CD14-positive monocyte (primary cell): ENCODE data around the gene SMYD3. TPM values are rescaled to one million over a fixed set of nuclear protein-coding genes. Genes with fewer than 3 reads are reported as not detected.

Experiments
- DNase-seq, 3 donors: peaks; one replicate each; pipeline ENCODE4 v3.0.0-alpha.2; 2011 to 2022
- H2AFZ ChIP-seq: 2 replicates; pipeline ENCODE4 v1.6.0; 2012; ENCODE audit warnings: mild to moderate bottlenecking, low read depth, low read length, inconsistent platforms; ENCODE audit not compliant: insufficient read depth, poor library complexity, severe bottlenecking
- H3K27ac ChIP-seq, 2 donors: 1 replicate in 1 of 2; 2 replicates in 1 of 2; pipeline ENCODE4 v1.5.1; 2012 to 2013; ENCODE audit warnings: low read length in 2 of 2, control low read depth in 1 of 2, inconsistent platforms in 1 of 2, low read depth in 1 of 2, mild to moderate bottlenecking in 1 of 2
- H3K27me3 ChIP-seq, 2 donors: one replicate each; pipeline versions ENCODE4 v1.6.0 to v1.6.1; 2011 to 2013; ENCODE audit warnings: low read length in 2 of 2; ENCODE audit not compliant: control insufficient read depth in 2 of 2, insufficient read depth in 2 of 2
- H3K36me3 ChIP-seq, 2 donors: replicated peaks in 1 of 2; 1 replicate in 1 of 2; 2 replicates in 1 of 2; pipeline versions ENCODE4 v1.5.1 to v1.6.1; 2012 to 2013; ENCODE audit warnings: low read length in 2 of 2, control low read depth in 1 of 2, inconsistent platforms in 1 of 2, mild to moderate bottlenecking in 1 of 2; ENCODE audit not compliant: insufficient read depth in 2 of 2, control insufficient read depth in 1 of 2
- H3K4me1 ChIP-seq, 2 donors: 1 replicate in 1 of 2; 2 replicates in 1 of 2; pipeline versions ENCODE4 v1.5.1 to v1.6.1; 2012 to 2013; ENCODE audit warnings: low read length in 2 of 2, control low read depth in 1 of 2, inconsistent platforms in 1 of 2, mild to moderate bottlenecking in 1 of 2, moderate library complexity in 1 of 2; ENCODE audit not compliant: insufficient read depth in 2 of 2, control insufficient read depth in 1 of 2
- H3K4me2 ChIP-seq: replicated peaks from 2 replicates; pipeline ENCODE3; 2012; ENCODE audit warnings: low read length, moderate library complexity, mild to moderate bottlenecking; ENCODE audit not compliant: poor library complexity, severe bottlenecking; ENCODE audit errors: extremely low read depth
- H3K4me3 ChIP-seq, 3 experiments: fragments of 200-600 bp in 1 of 3; sonication (generic) in 1 of 3; replicated peaks in 1 of 3; 1 replicate in 2 of 3; 2 replicates in 1 of 3; pipeline ENCODE4 v1.5.1; 2011 to 2013; ENCODE audit warnings: low read length in 3 of 3, mild to moderate bottlenecking in 3 of 3, control low read depth in 2 of 3, low read depth in 2 of 3, inconsistent platforms in 1 of 3, moderate library complexity in 1 of 3
- H3K79me2 ChIP-seq: 2 replicates; pipeline ENCODE4 v1.6.0; 2012; ENCODE audit warnings: mild to moderate bottlenecking, control low read depth, inconsistent platforms, low read length, moderate library complexity; ENCODE audit not compliant: insufficient read depth
- H3K9ac ChIP-seq: 2 replicates; pipeline ENCODE4 v1.6.0; 2017; ENCODE audit warnings: low read length, mild to moderate bottlenecking; ENCODE audit not compliant: insufficient read depth, poor library complexity, severe bottlenecking
- H3K9me3 ChIP-seq, 2 donors: replicated peaks in 1 of 2; 1 replicate in 1 of 2; 2 replicates in 1 of 2; pipeline versions ENCODE4 v1.5.1 to v1.6.1; 2012 to 2013; ENCODE audit warnings: low read length in 2 of 2, control low read depth in 1 of 2; ENCODE audit not compliant: control insufficient read depth in 1 of 2, insufficient read depth in 1 of 2
- H4K20me1 ChIP-seq: 2 replicates; pipeline ENCODE4 v1.6.0; 2012; ENCODE audit warnings: mild to moderate bottlenecking, low read length, control low read depth, moderate library complexity; ENCODE audit not compliant: insufficient read depth
- H3K27ac Mint-ChIP-seq, 7 donors: one replicate each; pipeline ENCODE4 v1.8.0; 2020; ENCODE audit warnings: mild to moderate bottlenecking in 7 of 7, mixed read lengths in 7 of 7, moderate library complexity in 6 of 7, inconsistent platforms in 2 of 7
- H3K27me3 Mint-ChIP-seq, 3 donors: one replicate each; pipeline ENCODE4 v1.8.0; 2021 to 2022; ENCODE audit warnings: low read depth in 3 of 3, mild to moderate bottlenecking in 3 of 3, mixed read lengths in 3 of 3, moderate library complexity in 3 of 3, inconsistent platforms in 1 of 3
- H3K36me3 Mint-ChIP-seq, 2 donors: one replicate each; pipeline ENCODE4 v1.8.0; 2020; ENCODE audit warnings: mixed read lengths in 2 of 2, inconsistent platforms in 1 of 2, mild to moderate bottlenecking in 1 of 2
- H3K4me1 Mint-ChIP-seq: one replicate; pipeline ENCODE4 v1.8.0; 2020; ENCODE audit warnings: mild to moderate bottlenecking, mixed read lengths
- H3K4me3 Mint-ChIP-seq, 2 donors: one replicate each; pipeline ENCODE4 v1.8.0; 2020; ENCODE audit warnings: mild to moderate bottlenecking in 2 of 2, mixed read lengths in 2 of 2, moderate library complexity in 1 of 2
- H3K9me3 Mint-ChIP-seq, 7 donors: one replicate each; pipeline ENCODE4 v1.8.0; 2020 to 2022; ENCODE audit warnings: mixed read lengths in 7 of 7, mild to moderate bottlenecking in 6 of 7, moderate library complexity in 6 of 7, inconsistent platforms in 2 of 7
- CTCF ChIP-seq: fragments of 200-600 bp; IDR thresholded peaks from one replicate; pipeline ENCODE4 v1.8.0; 2022; ENCODE audit warnings: antibody characterized with exemption, mild to moderate bottlenecking
- WGBS: methylation state at CpG from one replicate; pipeline ENCODE4 v1.1.5; 2013; ENCODE audit warnings: missing lambda C conversion rate; ENCODE audit not compliant: insufficient coverage; 5-methylcytosine and 5-hydroxymethylcytosine counted together
- intact Hi-C, 2 donors: fragments of 100-400 bp; cut with micrococcal nuclease; formaldehyde crosslinking; loops; one replicate each; pipeline versions ENCODE4 v1.15.0 to v1.15.1; 2023
- polyA plus RNA-seq, 3 donors: library from polyadenylated mRNA; depleted of rRNA in 1 of 3; unstranded in 2 of 3; stranded (reverse) in 1 of 3; fragments of 300-500 nt in 2 of 3; fragments of >200 nt in 1 of 3; fragmentation: Illumina TruSeq in 2 of 3; gene quantifications; 1 replicate in 2 of 3; 2 replicates in 1 of 3; pipeline ENCODE4 v1.2.3, GENCODE V29; 2012 to 2021

Gene SMYD3
- polyA plus RNA-seq, 3 donors = 2.7 to 8.4 (median 4.0) TPM

DNA sequence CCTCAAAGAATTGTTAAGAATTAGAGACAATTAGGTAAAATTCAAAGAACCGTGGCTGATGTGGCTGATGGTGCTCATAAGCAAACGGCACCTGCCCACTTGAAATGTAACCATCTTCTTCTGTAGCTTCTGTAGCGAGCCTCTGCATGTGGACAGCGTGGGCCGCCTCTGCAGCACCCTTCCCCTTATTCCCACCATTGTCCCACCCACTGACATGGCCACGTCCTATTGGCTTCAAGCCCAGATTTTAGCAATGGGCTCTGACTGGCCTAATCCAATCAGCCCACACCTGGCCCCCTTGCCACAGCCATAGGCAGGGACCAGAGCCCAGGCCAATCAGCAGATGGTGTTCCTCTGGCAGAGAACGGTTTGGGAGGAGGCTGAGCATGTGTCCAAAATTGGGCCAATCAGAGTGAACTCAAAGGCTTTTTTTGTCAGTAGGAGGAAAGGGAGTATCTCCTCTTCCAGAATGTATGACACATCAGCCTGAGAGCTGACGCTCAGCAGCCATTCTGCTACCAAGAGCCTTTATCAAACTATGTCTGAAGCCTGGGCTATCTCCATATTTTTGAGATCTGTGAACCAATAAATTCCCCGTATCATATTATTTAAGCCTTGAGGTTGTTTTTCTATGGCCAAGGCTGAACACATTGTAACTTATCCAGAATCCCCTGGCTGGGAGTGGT lies 518.5 kb downstream of the SMYD3 start:
- Mint-ChIP-seq H3K27ac (no peak overlapping the region), H3K36me3 (no peaks in the 10 kb centered on the region), H3K4me3 (no peak overlapping the region), H3K9me3 (peaks cover 0 to 2% (median 0%) of the 10 kb centered on the region in 7 donors), H3K4me1 (peaks cover 6% of the 10 kb centered on the region), H3K27me3 (no peaks in the 10 kb centered on the region)
- H3K4me3 ChIP-seq = no peak overlapping the region
- H3K36me3 ChIP-seq = no peaks in the 10 kb centered on the region
- peaks cover 0 to 4% of the 10 kb centered on the region in 2 donors for H3K4me1 ChIP-seq
- H3K27ac ChIP-seq = no peak overlapping the region
- no peak for DNase-seq
- no peaks in the 10 kb centered on the region for H4K20me1 ChIP-seq
- no peaks in the 10 kb centered on the region for H3K27me3 ChIP-seq
- 96% methylated on average over 6 of the region's 9 CpGs for WGBS
- no peaks in the 10 kb centered on the region for H3K79me2 ChIP-seq
- no peak overlapping the region for H2AFZ ChIP-seq
- H3K9me3 ChIP-seq = peaks cover 0 to 3% of the 10 kb centered on the region in 2 donors
- no peak overlapping the region for H3K9ac ChIP-seq
- no peak for TF ChIP-seq CTCF
- intact Hi-C loops = no loop called here
- no peak overlapping the region for H3K4me2 ChIP-seq

DNA sequence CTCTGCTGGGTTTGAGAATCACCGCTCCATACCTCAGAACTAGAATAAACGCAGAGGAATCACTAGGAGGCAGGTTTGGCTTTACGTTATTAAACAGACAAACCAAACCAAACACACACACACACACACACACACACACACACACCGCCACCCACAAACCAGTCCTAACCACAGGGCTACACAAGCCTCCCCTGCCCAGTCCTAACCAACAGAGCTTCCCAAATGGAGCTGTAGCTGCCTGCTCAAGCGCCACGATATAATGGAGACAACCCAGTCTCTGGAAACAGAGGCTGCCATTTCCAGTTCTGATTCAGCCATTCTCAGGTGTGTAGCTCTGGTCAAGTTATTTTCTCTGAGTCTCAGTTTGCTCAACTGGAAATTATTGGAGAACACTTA lies 519.1 kb downstream of the SMYD3 start:
- no peaks in the 10 kb centered on the region for H3K36me3 ChIP-seq
- WGBS = 94% methylated on average over 4 of the region's 6 CpGs
- no peak overlapping the region for H3K27ac ChIP-seq
- H2AFZ ChIP-seq = no peak overlapping the region
- DNase-seq = no peak
- H3K4me1 ChIP-seq = peaks cover 0 to 4% of the 10 kb centered on the region in 2 donors
- Mint-ChIP-seq H3K36me3 (no peaks in the 10 kb centered on the region), H3K4me1 (peaks cover 6% of the 10 kb centered on the region), H3K27me3 (no peaks in the 10 kb centered on the region), H3K27ac (no peak overlapping the region), H3K9me3 (peaks cover 0 to 2% (median 0%) of the 10 kb centered on the region in 7 donors), H3K4me3 (no peak overlapping the region)
- H3K9ac ChIP-seq = no peak overlapping the region
- intact Hi-C loops = no loop called here
- no peaks in the 10 kb centered on the region for H4K20me1 ChIP-seq
- H3K27me3 ChIP-seq = no peaks in the 10 kb centered on the region
- no peak overlapping the region for H3K4me2 ChIP-seq
- H3K9me3 ChIP-seq = peaks cover 0 to 3% of the 10 kb centered on the region in 2 donors
- no peak for TF ChIP-seq CTCF
- H3K79me2 ChIP-seq = no peaks in the 10 kb centered on the region
- H3K4me3 ChIP-seq = no peak overlapping the region
